Measurements from ENCODE around the gene PAX5.

DNA sequence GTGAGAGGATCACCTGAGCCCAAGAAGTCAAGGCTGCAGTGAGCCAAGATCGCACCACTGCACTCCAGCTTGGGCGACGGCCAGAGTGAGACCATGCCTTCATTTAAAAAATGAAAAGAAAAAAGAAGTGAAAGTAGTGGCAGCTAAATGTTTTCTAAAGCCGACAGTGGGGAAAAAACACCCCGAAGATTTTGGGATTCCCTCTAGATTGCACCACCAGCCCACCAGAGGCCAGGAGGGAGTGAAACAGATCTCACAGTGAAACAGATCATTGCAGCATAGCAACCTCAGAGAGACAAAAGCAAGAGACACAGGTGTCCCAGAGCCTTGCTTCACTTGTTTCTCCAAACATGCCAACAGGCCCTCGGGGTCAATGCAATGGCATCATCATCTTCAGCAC is 156.8 kb downstream of the PAX5 start:
- no peak for TF ChIP-seq ZNF274 (IDR thresholded peaks at IDR 0.05; ENCODE audit: low read depth, low read length)
- TF ChIP-seq SUZ12 (IDR thresholded peaks at IDR 0.05; ENCODE audit: extremely low read depth, insufficient read depth, insufficient read length): no peak
- TF ChIP-seq YY1 (IDR thresholded peaks at IDR 0.05; ENCODE audit: insufficient read depth, insufficient read length): no peak

All from NT2/D1 (cell line).